Duodenal mucosa (tissue), 2 donors: Measurements from ENCODE around the gene TMF1.

Source experiments
- H3K27ac ChIP-seq: one replicate; pipeline ENCODE4 v1.7.0; 2013; ENCODE audit warnings: low read depth, low read length
- H3K27me3 ChIP-seq, 2 donors: one replicate each; pipeline ENCODE4 v1.7.0; 2013; ENCODE audit warnings: low read length in 2 of 2, control low read depth in 1 of 2; ENCODE audit not compliant: insufficient read depth in 2 of 2, control insufficient read depth in 1 of 2
- H3K36me3 ChIP-seq, 2 donors: one replicate each; pipeline ENCODE4 v1.7.0; 2013; ENCODE audit warnings: low read length in 2 of 2, control low read depth in 1 of 2; ENCODE audit not compliant: insufficient read depth in 2 of 2, control insufficient read depth in 1 of 2
- H3K4me1 ChIP-seq, 2 donors: one replicate each; pipeline ENCODE4 v1.7.0; 2013; ENCODE audit warnings: low read length in 2 of 2, control low read depth in 1 of 2; ENCODE audit not compliant: insufficient read depth in 2 of 2, control insufficient read depth in 1 of 2
- H3K4me3 ChIP-seq, 2 donors: one replicate each; pipeline ENCODE4 v1.7.0; 2013; ENCODE audit warnings: low read length in 2 of 2, low read depth in 1 of 2
- H3K9ac ChIP-seq, 2 donors: one replicate each; pipeline ENCODE4 v1.7.0; 2013; ENCODE audit warnings: low read length in 2 of 2, low read depth in 1 of 2
- H3K9me3 ChIP-seq, 2 donors: one replicate each; pipeline ENCODE4 v1.7.0; 2013; ENCODE audit warnings: low read length in 2 of 2, control low read depth in 1 of 2; ENCODE audit not compliant: control insufficient read depth in 1 of 2

TMF1 gene

DNA sequence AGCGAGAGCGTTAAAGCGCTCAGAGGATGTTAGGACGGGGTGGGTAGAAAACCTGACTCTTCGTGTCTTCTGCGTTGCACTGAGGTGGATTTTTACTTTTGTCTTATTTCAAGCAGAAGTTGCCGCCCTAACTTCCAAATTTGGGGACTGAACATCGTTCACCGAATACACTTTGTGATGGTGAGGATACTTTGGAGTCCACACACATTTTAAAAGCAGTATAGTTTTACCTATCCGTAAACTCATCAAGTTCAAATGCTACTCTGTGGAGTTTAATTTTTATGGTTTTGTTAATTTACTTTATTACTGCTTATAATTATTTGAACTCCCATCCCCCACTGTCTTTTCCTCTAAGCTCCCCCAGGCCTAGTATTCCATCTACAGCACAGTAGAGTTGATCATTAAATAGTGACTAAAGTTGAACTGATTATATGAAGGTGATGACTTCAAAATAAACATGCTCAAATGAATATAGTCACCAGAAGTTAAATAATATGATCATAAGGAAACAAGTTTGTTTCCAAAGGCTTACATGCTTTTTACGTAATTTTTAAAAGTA is 38.0 kb downstream of the TMF1 start:
- Histone ChIP-seq H3K27ac (peak overlapping the region; percentile 87), H3K9ac (peak overlapping the region; percentile 63 to 84), H3K27me3 (no peaks in the 10 kb centered on the region), H3K36me3 (peaks cover 4 to 8% of the 10 kb centered on the region in 2 donors), H3K9me3 (no peaks in the 10 kb centered on the region), H3K4me1 (peaks cover 6 to 12% of the 10 kb centered on the region in 2 donors), H3K4me3 (peak overlapping the region; percentile 63 to 79)

DNA sequence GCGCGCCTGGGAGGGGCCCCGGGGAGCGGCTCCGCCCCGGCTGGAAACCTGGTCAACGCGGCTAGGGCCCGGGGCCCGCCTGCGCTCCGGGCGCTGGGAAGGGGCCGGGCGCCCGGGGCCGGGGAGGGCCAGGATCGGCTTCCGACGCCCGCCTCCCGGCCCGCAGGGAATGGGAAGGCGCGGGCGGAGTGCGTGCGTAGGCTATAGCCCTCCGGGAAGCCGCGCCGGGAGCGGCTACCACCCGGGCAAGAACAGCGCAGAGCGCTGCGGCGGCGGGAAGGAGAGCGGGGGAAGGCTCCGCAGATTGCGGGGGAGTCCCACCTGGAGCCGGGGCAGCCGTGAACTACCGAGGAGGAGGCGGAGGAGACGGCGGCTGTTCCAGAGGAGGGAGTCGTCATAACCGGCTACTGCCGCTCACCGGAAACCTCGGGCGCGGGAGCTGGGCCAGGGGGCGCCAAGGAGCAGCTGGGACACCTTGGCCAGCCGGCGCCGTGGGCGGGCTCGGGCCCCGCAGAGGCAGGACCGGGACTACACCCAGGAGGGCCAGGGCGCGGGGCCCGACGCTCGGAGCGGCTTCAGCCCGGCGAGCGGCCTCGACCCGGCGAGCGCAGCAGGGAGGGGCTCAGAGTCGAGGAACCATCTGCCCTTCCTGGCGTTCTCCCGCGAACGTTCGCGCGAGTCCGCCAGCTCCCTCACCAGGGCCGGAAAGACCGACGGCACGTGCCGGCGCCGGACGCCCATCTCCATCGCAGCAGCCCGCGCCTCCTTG is 38.7 kb downstream of the TMF1 start, which contains the start of gene EOGT:
TSS of gene EOGT (minus strand) at position 432 of the 769 bp plus-strand sequence. CDS start 3,838 bp downstream, outside the sequence.
- Histone ChIP-seq H3K4me3 (peak within 1 kb of the TSS; percentile 63 to 79), H3K27me3 (no peaks in the 10 kb centered on the region), H3K9me3 (no peaks in the 10 kb centered on the region), H3K4me1 (peaks cover 6 to 12% of the 10 kb centered on the region in 2 donors), H3K27ac (peak within 1 kb of the TSS; percentile 87), H3K36me3 (peaks cover 4 to 12% of the 10 kb centered on the region in 2 donors), H3K9ac (peak within 1 kb of the TSS; percentile 63 to 84)

DNA sequence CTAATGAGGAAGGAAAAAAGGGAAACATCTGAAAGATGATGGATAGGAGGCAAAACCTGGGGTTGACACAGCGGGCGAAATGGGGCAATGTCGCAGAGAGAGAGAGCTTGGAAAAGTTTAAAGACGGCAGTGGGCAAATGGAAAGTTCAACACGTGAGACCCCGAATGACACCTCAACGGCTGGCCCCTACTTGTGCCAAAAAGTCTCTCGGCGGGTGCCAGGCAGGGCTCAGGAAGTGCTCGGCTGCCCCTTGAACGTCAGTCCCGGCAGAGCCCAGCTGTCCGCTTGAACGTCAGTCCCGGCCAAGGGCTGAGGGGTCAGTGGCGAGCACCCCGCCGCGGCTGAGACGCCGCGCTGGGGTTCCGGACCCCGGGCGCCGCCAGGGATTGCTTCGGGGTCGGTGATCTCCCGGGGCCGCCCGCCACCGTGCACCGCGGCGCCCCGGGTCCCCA is 39.3 kb downstream of the TMF1 start:
- peaks cover 6 to 12% of the 10 kb centered on the region in 2 donors for H3K4me1 ChIP-seq
- H3K27me3 ChIP-seq = no peaks in the 10 kb centered on the region
- H3K9ac ChIP-seq = peak overlapping the region; percentile 63 to 84
- no peaks in the 10 kb centered on the region for H3K9me3 ChIP-seq
- peak overlapping the region; percentile 63 to 79 for H3K4me3 ChIP-seq
- H3K27ac ChIP-seq = peak overlapping the region; percentile 87
- H3K36me3 ChIP-seq = peaks cover 9 to 10% of the 10 kb centered on the region in 2 donors

DNA sequence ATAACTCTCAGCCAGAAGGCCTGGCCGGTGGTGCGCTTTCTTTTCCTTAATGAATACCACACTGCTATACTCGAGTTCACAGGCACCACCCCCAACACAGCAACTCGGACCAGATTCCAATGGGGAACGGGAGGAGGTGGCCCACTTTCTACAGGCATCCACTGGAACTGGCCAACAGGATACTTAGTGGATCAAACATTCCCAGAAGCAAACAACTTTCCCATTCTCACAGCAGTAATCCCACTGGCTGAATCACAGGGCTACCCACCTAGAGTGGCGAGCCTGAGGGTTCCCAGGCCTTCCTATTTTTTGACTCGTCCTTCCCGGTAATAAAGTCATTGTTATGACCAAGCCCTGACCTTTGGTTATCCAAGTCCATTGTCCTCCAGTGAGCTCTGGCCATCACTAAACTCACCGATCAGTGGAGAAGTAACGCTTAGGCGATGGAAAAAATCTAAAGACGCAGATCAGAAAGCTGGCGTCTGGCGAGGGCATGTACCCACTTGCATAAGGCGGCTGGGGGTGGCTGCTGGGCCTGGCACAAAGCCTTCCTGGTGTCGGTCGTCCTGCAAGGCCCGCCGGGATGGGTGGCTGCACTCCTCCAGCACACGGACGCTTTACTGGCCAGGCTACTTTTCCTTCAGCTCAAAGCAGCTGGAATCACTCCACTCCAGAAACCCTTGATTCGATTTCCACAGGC is 39.9 kb downstream of the TMF1 start:
- peak overlapping the region; percentile 63 to 79 for H3K4me3 ChIP-seq
- H3K27ac ChIP-seq = peak overlapping the region; percentile 87

DNA sequence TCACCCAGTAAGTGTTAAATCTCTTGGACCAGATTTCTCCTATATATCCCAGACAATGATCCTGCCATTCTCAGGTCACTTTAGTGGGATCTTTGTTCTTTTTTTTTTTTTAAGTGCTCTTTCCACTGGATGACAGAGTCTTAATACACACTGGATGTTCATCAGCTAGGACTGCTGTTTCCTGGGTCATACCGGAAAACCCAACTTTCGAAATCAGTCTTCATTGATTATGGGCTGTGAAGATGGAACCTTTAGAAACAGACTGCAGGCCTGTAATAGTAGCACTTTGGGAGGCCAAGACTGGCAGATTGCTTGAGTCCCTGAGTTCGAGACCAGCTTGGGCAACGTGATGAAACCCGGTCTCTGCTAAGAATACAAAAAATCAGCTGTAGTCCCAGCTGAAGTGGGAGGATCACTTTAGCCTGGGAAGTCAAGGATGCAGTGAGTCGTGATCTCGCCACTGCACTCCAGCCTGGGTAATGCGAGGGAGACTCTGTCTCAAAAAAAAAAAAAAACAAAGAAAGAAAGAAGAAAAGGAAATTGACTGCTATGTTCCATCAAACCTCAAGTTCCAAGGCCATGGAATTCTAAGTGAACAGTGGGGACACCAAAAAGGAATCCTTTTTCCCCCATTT is 40.9 kb downstream of the TMF1 start:
- H3K4me3 ChIP-seq = no peak overlapping the region
- peaks cover 9 to 17% of the 10 kb centered on the region in 2 donors for H3K36me3 ChIP-seq
- peaks cover 6 to 12% of the 10 kb centered on the region in 2 donors for H3K4me1 ChIP-seq
- no peak overlapping the region for H3K9ac ChIP-seq
- no peak overlapping the region for H3K27ac ChIP-seq
- no peaks in the 10 kb centered on the region for H3K9me3 ChIP-seq
- no peaks in the 10 kb centered on the region for H3K27me3 ChIP-seq

More for the DNA sequence above, 39.9 kb downstream of the TMF1 start:
- peaks cover 9 to 10% of the 10 kb centered on the region in 2 donors for H3K36me3 ChIP-seq
- peak overlapping the region; percentile 63 to 84 for H3K9ac ChIP-seq
- no peaks in the 10 kb centered on the region for H3K27me3 ChIP-seq
- no peaks in the 10 kb centered on the region for H3K9me3 ChIP-seq
- peaks cover 6 to 12% of the 10 kb centered on the region in 2 donors for H3K4me1 ChIP-seq

DNA sequence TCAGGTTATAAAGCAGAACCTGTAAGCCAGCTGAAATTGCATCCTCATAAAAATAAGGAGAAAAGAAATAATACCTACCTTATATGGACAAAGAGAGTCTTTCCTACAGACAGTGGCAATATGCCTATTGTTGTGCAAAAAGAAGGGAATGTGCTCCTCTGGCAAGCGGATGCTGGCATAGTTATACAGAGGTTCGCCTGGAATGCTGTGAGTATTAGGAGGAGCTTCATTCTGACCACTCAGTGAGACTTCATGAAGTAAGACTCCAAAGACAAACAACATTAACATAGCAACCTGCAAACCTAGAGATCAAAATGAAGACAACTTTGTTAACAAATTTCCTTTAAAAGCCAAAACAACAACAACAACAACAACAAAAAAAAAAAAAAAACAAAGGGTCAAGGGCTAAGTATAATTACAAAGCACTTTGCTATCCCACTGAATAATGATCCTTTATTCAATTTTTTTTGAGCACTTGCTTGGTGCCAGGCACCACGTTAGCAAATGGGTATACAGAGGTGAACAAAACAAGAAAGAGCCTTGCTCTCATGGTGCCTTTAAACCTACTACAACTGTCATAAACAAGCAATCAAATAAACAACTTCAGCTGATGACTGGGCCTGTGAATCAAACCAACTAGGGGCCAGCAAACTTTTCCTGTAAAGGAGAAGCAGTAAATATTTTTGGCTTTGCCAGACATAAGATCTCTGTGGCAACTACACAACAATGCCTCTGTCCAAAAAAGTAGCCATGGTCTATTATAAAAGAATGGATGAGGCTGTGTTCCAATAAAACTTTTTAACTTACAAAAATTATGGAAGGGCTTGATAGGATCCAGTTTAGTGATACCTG is 42.3 kb downstream of the TMF1 start:
- Histone ChIP-seq H3K27me3 (no peaks in the 10 kb centered on the region), H3K4me3 (no peak overlapping the region), H3K9ac (no peak overlapping the region), H3K27ac (no peak overlapping the region), H3K4me1 (peaks cover 6 to 12% of the 10 kb centered on the region in 2 donors), H3K36me3 (peaks cover 9 to 19% of the 10 kb centered on the region in 2 donors), H3K9me3 (no peaks in the 10 kb centered on the region)

DNA sequence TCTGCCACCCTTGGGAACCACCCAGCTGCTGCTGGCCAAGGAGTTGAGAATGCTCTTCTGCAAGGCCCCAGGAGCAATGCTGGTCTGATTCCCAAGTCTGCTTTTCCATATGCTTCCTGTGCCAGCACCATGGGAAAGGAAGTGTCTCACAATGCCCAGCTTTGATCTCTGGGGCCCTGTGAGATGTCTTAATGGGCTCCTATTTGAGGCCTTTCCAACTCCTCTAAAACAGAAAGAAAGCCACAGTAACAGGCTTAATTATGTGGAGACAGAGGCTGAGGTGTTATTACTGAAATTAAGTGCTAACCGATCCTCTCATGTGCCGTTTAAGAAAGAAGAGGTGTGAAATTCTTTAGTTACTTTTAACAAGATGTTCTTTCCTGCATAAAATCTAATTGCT is 43.2 kb downstream of the TMF1 start:
- Histone ChIP-seq H3K9ac (no peak overlapping the region), H3K4me1 (peaks cover 2 to 7% of the 10 kb centered on the region in 2 donors), H3K27me3 (no peaks in the 10 kb centered on the region), H3K9me3 (no peaks in the 10 kb centered on the region), H3K36me3 (peaks cover 11 to 21% of the 10 kb centered on the region in 2 donors), H3K4me3 (no peak overlapping the region), H3K27ac (no peak overlapping the region)

DNA sequence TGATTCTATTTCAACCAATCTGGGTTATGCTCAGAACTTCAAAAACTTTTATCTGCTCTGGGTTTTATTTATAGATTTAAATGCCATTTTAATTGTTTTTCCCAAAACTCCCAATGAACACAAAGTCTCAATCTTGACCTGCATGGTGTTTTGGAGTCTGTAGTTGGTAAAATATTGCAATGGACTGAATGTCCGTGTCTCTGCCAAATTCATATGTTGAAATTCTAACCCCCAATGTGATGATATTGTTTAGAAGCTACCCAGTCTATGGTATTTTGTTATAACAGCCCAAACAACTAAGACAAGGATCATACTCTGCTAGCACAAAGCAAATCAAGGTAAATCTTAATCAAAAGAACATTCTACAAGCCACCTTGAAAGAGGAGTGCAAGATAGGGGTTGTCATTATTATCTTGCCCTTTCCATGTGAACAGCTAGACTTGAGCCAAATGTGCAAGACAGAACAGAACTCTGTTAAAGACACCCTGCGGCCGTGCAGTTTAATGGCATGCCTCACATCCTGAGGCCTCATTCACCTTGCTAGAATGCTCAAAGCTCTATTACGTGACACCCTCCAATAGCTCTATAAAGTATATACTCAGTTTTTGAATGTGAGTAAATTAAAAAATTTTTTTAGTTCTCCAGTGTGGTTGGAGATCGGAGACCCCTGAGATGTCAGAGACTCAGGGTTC is 46.2 kb downstream of the TMF1 start:
- no peaks in the 10 kb centered on the region for H3K27me3 ChIP-seq
- peaks cover 19 to 32% of the 10 kb centered on the region in 2 donors for H3K36me3 ChIP-seq
- no peak overlapping the region for H3K9ac ChIP-seq
- no peak overlapping the region for H3K4me3 ChIP-seq
- H3K27ac ChIP-seq = no peak overlapping the region
- no peaks in the 10 kb centered on the region for H3K9me3 ChIP-seq
- no peaks in the 10 kb centered on the region for H3K4me1 ChIP-seq
